Measurements from ENCODE around the gene NDUFS2.

Gene NDUFS2

GRCh38 chr1:161219078-161219892, 17.1 kb downstream of the NDUFS2 start (continued):
- TF ChIP-seq, protein P1, sequence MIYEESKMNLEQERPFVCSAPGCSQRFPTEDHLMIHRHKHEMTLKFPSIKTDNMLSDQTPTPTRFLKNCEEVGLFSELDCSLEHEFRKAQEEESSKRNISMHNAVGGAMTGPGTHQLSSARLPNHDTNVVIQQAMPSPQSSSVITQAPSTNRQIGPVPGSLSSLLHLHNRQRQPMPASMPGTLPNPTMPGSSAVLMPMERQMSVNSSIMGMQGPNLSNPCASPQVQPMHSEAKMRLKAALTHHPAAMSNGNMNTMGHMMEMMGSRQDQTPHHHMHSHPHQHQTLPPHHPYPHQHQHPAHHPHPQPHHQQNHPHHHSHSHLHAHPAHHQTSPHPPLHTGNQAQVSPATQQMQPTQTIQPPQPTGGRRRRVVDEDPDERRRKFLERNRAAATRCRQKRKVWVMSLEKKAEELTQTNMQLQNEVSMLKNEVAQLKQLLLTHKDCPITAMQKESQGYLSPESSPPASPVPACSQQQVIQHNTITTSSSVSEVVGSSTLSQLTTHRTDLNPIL (CRISPR knock-in tag; IDR thresholded peaks at IDR 0.05; ENCODE audit: low read depth) = no peak

GRCh38 chr1:161220002-161220401, 17.8 kb downstream of the NDUFS2 start:
- TF ChIP-seq ZFP3 (CRISPR knock-in tag; IDR thresholded peaks at IDR 0.05) = no peak
- no peak for TF ChIP-seq PPARA (CRISPR knock-in tag; IDR thresholded peaks at IDR 0.05; ENCODE audit: borderline replicate concordance)
- TF ChIP-seq ZNF8 (CRISPR knock-in tag; IDR thresholded peaks at IDR 0.05) = no peak
- TF ChIP-seq, protein P2, sequence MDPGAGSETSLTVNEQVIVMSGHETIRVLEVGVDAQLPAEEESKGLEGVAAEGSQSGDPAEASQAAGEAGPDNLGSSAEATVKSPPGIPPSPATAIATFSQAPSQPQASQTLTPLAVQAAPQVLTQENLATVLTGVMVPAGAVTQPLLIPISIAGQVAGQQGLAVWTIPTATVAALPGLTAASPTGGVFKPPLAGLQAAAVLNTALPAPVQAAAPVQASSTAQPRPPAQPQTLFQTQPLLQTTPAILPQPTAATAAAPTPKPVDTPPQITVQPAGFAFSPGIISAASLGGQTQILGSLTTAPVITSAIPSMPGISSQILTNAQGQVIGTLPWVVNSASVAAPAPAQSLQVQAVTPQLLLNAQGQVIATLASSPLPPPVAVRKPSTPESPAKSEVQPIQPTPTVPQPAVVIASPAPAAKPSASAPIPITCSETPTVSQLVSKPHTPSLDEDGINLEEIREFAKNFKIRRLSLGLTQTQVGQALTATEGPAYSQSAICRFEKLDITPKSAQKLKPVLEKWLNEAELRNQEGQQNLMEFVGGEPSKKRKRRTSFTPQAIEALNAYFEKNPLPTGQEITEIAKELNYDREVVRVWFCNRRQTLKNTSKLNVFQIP (CRISPR knock-in tag; IDR thresholded peaks at IDR 0.05; ENCODE audit: borderline replicate concordance, low read depth) = no peak
- TF ChIP-seq TCF4 (CRISPR knock-in tag; IDR thresholded peaks at IDR 0.05; ENCODE audit: borderline replicate concordance) = no peak
- TF ChIP-seq ESRRG (CRISPR knock-in tag; IDR thresholded peaks at IDR 0.05) = no peak
- TF ChIP-seq, protein P1 (CRISPR knock-in tag; IDR thresholded peaks at IDR 0.05; ENCODE audit: low read depth) = no peak
- TF ChIP-seq ZFP30 (CRISPR knock-in tag; IDR thresholded peaks at IDR 0.05) = no peak
- TF ChIP-seq CSRNP3 (CRISPR knock-in tag; IDR thresholded peaks at IDR 0.05) = no peak
- TF ChIP-seq ZC3H10 (CRISPR knock-in tag; IDR thresholded peaks at IDR 0.05) = no peak
- TF ChIP-seq GLIS3 (CRISPR knock-in tag; IDR thresholded peaks at IDR 0.05) = no peak
- TF ChIP-seq ARNTL (CRISPR knock-in tag; IDR thresholded peaks at IDR 0.05; ENCODE audit: borderline replicate concordance, low read depth) = no peak
- TF ChIP-seq ZNF565 (CRISPR knock-in tag; conservative IDR thresholded peaks at IDR 0.05; ENCODE audit: low read depth) = no peak
- TF ChIP-seq BACH2 (CRISPR knock-in tag; IDR thresholded peaks at IDR 0.05; ENCODE audit: borderline replicate concordance) = no peak
- no peak for TF ChIP-seq RARB (CRISPR knock-in tag; IDR thresholded peaks at IDR 0.05)
- TF ChIP-seq ZNF70 (CRISPR knock-in tag; IDR thresholded peaks at IDR 0.05) = no peak
- TF ChIP-seq CSDC2 (CRISPR knock-in tag; IDR thresholded peaks at IDR 0.05) = no peak
- TF ChIP-seq PATZ1 (CRISPR knock-in tag; IDR thresholded peaks at IDR 0.05; ENCODE audit: borderline replicate concordance) = no peak
- TF ChIP-seq OSR1 (CRISPR knock-in tag; IDR thresholded peaks at IDR 0.05) = no peak

GRCh38 chr1:161222175-161223019, 20.2 kb downstream of the NDUFS2 start:
- no peak for ATAC-seq
- TF ChIP-seq OSR1 (CRISPR knock-in tag; IDR thresholded peaks at IDR 0.05) (no peak), CSRNP3 (CRISPR knock-in tag; IDR thresholded peaks at IDR 0.05) (no peak), ZFP3 (CRISPR knock-in tag; IDR thresholded peaks at IDR 0.05) (no peak), ZFP30 (CRISPR knock-in tag; IDR thresholded peaks at IDR 0.05) (no peak), TSHZ2 (CRISPR knock-in tag; IDR thresholded peaks at IDR 0.05) (no peak), GLIS3 (CRISPR knock-in tag; IDR thresholded peaks at IDR 0.05) (no peak), TOX (CRISPR knock-in tag; IDR thresholded peaks at IDR 0.05; ENCODE audit: borderline replicate concordance) (no peak), PATZ1 (CRISPR knock-in tag; IDR thresholded peaks at IDR 0.05; ENCODE audit: borderline replicate concordance) (no peak), ZC3H10 (CRISPR knock-in tag; IDR thresholded peaks at IDR 0.05) (no peak), ZNF565 (CRISPR knock-in tag; conservative IDR thresholded peaks at IDR 0.05; ENCODE audit: low read depth) (no peak)

More at GRCh38 chr1:161220002-161220401, 17.8 kb downstream of the NDUFS2 start:
- no peak for ATAC-seq

Measured in SK-N-SH treated with all-trans-retinoic acid at 6 μM for 48 hours (cell line).